HCT116 (cell line): ENCODE measurements around the gene ARHGAP35.

Experiments
- EZH2 ChIP-seq: fragments of 200-600 bp; sonication (generic); IDR thresholded peaks from 2 replicates; pipeline ENCODE4 v1.6.1; 2017; ENCODE audit warnings: antibody characterized with exemption, mixed run types
- JUND ChIP-seq: IDR thresholded peaks from 2 replicates; pipeline ENCODE4 v1.6.1; 2012
- POLR2A ChIP-seq: IDR thresholded peaks from 2 replicates; pipeline ENCODE4 v1.7.0; 2011; ENCODE audit warnings: borderline replicate concordance; ENCODE audit not compliant: insufficient read depth, insufficient read length; ENCODE audit errors: extremely low read depth
- POLR2AphosphoS5 ChIP-seq: IDR thresholded peaks from 2 replicates; pipeline ENCODE4 v1.6.1; 2011; ENCODE audit warnings: mild to moderate bottlenecking, low read depth, low read length, moderate library complexity
- SP1 ChIP-seq: IDR thresholded peaks from 2 replicates; pipeline ENCODE4 v1.6.1; 2012; ENCODE audit warnings: low read depth
- SRF ChIP-seq: IDR thresholded peaks from 2 replicates; pipeline ENCODE4 v1.6.1; 2012; ENCODE audit warnings: low read depth
- TF ChIP-seq, protein P1 (sequence below), 3 experiments: fragments of 200-600 bp in 1 of 3; sonication (generic) in 1 of 3; IDR thresholded peaks in 2 of 3; conservative IDR thresholded peaks in 1 of 3; 2 replicates each; pipeline ENCODE4 v1.5.1; 2012 to 2017; ENCODE audit warnings: low read depth in 2 of 3, low read length in 2 of 3, antibody characterized with exemption in 1 of 3, borderline replicate concordance in 1 of 3, control low read depth in 1 of 3, mild to moderate bottlenecking in 1 of 3, mixed read lengths in 1 of 3, mixed run types in 1 of 3, moderate library complexity in 1 of 3; ENCODE audit not compliant: insufficient read depth in 1 of 3

DNA sequence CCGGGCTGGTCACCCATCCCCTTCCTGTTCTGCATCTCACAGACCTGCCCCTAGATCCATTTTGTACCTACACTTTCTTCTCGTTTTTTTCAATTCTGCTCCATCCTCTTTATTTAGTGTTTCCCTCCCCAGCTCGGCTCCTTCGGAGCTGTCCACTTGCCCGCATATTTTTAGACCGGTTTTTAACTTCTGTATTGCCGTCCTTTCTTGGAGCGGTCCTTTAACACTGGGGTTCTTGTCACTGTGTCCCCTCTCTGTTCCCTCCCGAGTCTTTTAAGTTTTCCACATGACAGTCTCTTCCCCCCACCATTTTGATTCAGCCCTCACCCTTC is 1.7 kb downstream of the ARHGAP35 start:
- no peak for TF ChIP-seq JUND
- TF ChIP-seq, protein P1, sequence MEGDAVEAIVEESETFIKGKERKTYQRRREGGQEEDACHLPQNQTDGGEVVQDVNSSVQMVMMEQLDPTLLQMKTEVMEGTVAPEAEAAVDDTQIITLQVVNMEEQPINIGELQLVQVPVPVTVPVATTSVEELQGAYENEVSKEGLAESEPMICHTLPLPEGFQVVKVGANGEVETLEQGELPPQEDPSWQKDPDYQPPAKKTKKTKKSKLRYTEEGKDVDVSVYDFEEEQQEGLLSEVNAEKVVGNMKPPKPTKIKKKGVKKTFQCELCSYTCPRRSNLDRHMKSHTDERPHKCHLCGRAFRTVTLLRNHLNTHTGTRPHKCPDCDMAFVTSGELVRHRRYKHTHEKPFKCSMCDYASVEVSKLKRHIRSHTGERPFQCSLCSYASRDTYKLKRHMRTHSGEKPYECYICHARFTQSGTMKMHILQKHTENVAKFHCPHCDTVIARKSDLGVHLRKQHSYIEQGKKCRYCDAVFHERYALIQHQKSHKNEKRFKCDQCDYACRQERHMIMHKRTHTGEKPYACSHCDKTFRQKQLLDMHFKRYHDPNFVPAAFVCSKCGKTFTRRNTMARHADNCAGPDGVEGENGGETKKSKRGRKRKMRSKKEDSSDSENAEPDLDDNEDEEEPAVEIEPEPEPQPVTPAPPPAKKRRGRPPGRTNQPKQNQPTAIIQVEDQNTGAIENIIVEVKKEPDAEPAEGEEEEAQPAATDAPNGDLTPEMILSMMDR (IDR thresholded peaks at IDR 0.05 in 2 of 3, conservative IDR thresholded peaks at IDR 0.05 in 1 of 3; ENCODE audit: borderline replicate concordance in 1 of 3, insufficient read depth in 1 of 3, low read depth in 2 of 3, low read length in 2 of 3), result no peak
- no peak for TF ChIP-seq SP1
- no peak for TF ChIP-seq POLR2A
- TF ChIP-seq EZH2, result no peak
- no peak for TF ChIP-seq POLR2AphosphoS5
- no peak for TF ChIP-seq SRF
